ENCODE data around the gene COL13A1.

COL13A1 gene

DNA sequence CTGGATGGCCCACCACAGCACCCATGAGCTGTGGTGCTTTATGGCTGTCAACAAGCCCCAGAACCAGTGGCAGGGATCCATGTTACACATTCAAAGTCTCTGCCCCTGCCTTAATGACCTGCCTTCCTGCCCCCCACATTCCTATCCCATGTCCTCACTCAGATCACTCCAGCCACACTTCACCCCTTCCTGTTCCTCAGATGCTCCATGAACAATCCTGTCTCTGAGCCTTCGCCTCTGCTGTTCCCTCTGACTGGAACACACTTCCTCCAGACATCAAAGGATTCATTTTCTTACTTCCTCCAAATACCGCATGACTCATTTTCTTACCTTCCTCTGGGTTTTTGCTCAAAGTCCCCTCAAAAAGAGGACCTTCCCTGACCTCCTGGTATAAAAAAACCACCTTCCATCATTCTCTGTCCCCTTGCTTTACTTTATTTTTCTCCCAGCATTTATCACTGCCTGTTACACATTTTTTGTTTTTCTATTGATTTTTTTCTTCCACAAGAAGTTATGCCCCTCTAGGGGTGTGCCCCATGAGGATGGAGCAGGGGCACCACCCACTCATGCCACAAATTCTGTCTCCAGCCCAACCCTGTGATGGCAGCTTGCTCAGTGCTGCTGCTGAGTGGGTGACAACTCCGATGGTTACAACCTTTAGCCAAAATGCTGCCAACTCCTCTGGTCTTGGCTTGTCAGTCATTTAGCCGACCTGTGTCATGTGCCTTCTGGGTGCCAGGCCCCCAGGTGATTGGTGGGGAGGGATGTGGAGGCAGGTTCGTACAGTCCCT lies 18.2 kb downstream of the COL13A1 start:
- peak; percentile 59 for DNase-seq (ENCODE audit: low spot score)

DNA sequence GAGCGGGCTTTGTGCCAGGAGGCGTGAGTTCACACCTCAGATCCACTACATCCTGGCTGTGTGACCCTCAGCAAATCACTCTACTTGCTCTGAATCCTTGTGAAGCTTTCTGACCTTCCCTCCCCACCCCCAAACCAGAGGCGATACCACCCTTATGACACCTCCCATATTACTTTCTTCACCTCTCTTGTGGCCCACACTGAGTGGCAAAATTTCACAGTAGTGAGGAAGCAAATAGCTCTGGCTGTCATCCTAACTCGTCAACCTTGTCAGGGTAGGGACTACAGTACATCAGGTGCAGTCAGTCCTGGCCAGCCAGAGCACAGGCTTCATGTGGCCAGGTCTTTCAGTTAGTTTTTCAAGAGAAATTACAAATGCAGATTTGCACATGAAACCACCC lies 19.1 kb downstream of the COL13A1 start:
- no peak for DNase-seq (ENCODE audit: low spot score)

DNA sequence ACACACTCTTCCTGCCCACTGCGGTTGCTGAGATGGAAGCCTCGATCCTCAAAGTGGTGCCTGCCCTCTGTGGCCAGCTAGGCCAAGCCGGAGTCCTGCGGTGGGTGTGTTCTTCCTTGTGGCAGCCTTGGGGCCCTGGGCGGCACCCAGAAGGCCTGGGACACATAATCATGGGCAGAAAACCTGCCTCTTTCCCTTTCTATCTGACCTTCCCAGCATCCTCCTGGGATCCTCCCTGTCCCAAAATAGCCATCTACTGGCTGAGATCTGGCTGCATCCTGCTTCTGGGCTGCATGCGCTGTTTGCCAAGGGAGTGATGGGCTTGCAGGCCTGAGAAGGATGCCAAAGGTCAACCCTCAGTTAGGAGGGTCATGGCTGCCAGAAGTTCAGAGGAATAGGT lies 23.9 kb downstream of the COL13A1 start:
- no peak for DNase-seq (ENCODE audit: low spot score)

DNA sequence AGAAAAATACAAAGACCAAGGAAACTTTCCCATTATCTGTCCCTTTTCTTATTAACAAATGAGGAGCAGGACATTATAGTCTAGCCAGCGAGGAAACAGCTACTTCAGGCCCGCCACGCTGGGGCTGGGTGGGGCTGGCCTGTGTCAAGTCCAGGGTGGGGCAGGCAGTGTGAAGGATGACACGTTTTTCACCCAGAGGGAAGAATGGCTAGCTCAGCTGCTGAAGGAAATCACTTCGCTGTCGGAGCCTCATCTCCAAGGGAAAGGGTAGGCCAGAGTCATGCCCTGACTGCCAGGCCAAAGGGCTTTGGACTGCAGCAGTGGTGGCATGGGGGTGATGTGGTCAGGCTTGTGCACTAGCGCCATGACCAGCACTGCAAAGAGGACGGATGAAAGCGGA lies 24.4 kb downstream of the COL13A1 start:
- no peak for DNase-seq (ENCODE audit: low spot score)

DNA sequence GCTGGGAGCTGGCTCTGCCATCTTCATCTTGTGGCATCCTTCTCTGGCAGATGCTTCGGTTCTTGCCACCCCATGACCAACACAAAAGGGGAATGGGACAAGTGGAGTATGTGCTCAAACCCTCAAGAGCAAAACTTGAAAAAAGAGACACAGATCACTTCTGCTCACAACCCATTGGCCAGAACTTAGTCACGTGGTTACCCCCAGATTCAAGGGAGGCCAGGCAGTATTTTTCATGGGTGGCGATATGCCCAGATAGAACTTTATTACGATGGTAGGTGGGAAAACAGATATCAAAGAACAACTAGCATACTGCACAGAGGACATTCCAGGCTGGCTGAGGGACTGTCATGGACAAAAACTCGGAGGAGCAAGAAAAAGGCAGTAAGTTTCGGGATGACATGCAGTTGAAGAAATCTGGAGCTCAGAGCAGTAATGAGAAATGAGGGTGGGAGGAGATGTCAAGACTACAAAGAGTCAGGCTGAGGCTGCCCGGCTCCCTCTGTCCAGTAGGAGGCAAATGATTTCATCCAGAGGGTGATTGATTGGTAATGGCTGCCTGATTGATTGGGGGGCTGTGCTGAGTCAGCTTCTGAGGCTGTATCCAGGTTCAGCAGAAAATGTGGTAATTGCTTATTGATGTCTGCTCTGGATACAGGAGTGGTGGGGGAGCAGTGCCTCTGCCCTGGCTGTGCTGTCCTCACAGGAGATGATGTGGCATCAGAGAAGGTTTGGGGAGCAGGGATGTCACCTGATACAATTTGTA lies 25.3 kb downstream of the COL13A1 start:
- no peak for DNase-seq (ENCODE audit: low spot score)

DNA sequence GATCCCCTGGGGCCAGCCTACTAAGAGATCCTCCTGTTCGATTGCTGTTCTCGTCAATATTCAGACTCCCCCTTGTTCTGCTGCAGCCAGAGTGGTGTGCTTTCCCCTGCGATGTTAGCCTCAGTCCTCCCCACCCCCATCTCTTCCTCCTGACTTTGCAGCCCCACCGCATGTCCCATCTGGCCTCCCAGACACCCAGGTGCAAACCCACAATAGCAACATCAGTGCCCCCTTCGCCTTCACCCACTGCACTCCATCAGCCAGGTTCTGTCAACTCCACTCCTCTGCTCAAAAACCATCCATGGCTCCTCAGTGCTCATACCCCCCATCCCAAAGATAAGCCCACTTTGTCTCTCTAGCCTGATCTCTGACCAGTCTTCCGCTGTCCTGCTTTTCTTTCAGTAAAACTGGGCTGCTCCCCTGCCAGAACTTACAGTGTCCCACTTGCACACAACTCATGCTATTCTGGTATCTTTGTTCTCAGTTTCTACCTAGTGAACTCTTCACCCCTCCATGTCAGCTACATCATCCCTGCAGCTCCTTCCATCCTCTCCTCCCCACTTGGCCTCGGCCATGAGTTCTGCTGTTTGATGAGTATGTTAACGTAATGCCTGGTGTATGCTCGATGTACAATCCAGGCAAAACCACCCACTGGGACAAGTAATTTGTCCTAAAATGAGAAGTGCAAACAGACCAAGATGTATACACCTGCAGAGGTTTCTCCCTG lies 26.6 kb downstream of the COL13A1 start:
- no peak for DNase-seq (ENCODE audit: low spot score)

DNA sequence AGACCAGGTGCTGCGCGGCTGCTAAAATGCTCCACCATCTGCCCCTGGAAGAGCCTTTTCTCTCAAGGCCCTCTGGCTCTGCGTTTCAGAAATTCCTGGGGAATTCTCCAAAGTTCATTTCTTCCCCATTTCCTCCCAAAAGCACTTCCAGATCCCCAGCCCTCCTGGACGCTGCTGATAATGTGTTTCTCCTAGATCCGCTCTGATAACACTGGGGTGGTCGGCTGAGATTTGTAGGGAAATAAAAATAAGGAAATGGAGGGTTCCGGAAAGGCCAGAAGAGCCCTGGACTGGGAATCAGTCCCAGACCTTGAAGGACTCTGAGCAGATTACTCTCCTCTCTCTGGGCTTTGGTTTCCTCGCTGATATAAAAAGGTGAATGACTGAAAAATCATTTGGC lies 28.1 kb downstream of the COL13A1 start:
- no peak for DNase-seq (ENCODE audit: low spot score)

DNA sequence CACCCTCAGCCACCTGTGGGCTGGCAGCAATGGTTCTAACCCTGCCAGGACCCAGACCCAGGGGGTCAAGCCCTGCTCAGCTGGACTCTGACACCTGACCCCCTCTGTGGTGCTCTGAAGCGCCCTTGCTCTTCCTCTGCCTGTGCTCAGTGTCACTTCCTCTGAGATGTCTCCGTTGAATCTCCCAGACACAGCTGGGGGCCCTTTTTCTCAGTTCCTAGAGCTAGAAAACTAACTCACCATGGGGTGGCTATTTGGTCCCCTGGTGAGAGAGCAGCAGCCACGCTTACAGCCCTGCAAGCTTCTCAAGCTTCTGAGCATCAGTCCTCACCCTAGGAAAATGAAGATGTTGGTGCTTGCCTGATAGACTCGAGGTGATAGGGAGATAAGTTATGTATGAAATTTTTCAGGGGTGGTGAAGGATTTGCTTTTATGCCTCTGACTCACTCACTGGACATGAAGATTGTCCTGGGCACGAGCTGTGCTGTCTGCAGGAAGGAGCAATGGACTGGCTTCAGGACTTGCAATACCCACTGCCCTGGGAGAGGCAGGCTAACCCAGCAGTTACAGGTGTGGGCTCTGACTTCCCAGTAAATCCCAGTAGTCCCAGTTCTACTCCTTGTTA lies 29.6 kb downstream of the COL13A1 start:
- peak; percentile 54 for DNase-seq (ENCODE audit: low spot score)

DNA sequence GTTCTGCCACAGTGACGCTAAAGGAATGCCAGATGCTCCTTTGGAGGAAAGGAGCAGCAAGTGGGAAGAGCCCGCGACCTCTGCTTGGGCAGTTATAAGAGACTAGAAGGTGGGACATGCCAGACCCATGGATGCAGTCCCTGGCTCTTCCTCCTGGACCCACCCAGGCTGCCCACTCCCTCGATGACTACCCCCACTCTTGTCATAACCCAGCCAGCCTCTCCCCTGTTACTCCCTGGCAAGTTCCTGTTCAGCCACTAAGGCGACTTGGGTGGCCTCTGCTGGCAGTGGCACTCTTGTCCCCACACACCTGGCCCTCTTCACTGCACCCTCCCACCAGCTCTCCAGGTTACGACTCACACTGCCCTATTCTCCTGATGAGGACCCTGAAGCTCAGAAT lies 33.5 kb downstream of the COL13A1 start:
- no peak for DNase-seq (ENCODE audit: low spot score)

DNA sequence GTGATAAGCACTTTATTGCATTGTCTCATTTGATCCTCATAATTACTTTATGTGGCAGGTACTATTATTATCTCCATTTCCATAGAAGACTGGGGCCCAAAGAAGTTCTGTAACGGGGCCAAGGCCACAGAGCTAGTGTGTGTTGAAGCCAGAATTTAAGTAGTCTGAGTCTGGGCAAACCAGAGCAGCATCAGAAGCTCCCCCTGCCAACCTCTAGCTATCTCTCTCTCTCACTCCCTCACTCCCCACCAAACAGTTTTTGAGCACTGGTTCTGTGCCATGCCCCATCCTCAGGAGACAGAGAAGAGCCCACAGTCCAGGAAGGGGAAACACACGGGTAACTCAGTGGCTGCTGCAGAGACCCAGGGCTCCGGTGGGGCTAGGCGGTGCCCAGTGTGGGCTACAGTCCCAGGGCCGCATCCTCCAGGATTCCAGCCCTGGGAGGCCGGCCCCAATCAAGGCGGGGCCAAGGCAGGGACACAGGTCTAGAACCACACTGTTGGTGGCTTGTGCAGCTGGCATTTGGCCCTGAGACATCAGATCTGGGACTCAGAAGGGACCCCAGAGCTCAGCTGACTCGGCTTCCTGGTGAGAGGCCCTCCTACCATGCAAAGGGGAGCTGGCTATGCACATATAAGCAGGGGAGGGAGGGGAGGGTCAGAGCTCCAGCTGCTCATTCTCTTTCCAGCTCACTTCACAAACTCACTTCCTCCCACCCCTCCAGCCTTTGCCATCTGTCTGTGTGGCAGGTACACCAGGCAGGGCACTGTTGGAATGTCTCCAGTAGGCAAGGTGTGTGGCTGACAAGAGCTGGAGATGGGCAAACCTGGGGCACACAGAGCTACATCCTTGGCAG lies 34.4 kb downstream of the COL13A1 start:
- no peak for DNase-seq (ENCODE audit: low spot score)

DNA sequence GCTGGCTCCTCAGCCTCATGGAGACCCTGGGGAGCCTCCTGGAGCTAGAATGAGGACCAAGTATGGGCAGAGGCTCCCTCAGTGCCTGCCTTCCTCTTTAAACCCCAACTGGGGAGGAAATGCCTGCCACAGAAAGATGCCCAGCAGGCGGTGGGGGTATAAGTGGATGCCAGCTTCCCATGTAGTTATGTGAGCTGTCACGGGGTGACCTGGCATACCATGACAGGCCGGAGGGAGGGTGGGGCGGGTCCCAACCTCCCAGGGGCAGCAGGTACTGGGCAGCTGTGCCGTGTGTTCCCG lies 35.0 kb downstream of the COL13A1 start:
- DNase-seq (ENCODE audit: low spot score): no peak

DNA sequence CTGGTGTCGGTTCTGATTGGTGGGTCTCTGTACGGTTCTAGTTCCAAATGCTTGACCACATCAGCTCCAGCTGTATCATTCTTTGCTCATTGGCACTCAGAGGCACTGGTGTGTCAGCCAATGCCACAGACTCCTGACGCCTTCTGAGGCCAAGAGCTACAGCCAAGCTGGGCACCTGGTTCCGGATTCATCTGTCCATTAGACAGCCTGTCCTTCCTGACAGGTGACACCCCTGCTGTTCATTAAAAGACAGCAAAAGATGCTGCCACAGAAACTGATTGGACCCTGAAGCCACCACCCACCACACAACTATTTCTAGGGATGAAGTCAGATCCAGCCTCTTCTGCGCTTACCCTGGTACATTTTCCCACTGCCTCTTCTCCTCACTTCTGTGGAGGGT lies 35.6 kb downstream of the COL13A1 start:
- DNase-seq (ENCODE audit: low spot score): no peak

DNA sequence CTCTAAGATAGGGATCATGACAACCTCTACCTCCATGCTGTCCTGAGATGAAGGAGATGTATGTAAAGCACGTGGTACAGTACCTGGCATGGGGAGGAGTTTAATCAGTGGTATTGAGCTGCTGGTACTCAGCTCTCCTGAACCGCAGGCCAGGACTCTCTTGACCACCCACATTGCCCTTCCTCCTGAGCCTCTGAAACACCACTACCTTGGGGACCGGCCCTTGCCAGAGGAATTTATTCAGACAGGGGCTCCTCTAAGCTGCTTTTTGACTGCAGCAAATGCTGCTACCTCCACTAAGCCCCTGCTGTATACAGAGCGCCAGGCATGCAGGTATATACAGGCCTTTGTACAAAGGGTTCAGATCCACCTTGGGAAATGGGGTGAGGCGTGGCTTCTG lies 36.7 kb downstream of the COL13A1 start:
- no peak for DNase-seq (ENCODE audit: low spot score)

DNA sequence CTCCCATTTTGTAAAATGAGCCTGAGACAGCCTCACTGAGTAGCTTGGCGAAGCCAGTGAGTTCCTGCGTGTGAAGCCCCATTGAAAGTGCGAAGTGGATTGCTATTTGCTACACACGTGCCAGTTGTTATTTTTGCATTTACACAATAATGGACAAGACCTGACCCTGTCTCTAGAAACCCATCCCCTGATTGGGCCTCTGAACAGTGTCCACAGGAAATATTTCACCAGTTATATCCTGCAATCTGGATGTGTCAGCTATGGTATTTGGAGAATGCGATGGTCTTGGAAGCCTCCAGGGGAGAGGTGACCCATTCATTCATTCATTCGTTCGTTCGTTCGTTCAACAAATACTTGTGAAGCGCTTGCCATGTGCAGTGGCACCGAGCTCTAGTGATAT lies 37.1 kb downstream of the COL13A1 start:
- DNase-seq (ENCODE audit: low spot score): peak; percentile 32

DNA sequence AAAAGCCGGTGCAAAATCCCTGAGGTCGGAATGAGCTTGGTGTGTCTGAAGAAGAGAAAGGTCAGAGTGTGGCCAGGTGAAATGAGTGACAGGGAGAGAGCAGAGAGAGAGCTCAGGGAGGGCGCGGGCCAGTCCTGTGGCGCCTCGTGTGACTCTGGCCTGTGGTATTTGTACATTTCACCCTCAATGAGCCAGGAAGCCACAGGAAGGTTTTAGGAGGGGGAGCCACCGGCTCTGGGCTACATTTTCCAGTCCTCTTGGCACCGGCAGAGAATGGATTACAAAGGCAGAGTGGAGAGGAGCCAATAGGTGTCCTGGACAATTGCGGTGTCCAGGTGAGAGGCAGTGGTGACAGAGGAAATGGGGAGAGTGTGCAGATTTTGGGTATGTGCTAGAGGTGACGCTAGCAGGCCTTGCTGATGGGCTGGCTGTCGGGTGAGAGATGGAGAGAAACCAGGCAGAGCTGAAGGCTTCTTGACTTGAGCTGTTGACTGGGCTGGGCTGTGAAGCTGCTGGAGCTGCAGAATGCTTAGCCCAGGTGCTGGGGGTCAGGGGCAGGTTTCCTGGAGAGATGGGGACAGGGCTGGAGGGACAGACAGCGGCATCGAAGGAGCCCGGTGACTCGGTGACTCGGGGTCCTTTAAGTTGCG lies 38.1 kb downstream of the COL13A1 start:
- DNase-seq (ENCODE audit: low spot score): no peak

DNA sequence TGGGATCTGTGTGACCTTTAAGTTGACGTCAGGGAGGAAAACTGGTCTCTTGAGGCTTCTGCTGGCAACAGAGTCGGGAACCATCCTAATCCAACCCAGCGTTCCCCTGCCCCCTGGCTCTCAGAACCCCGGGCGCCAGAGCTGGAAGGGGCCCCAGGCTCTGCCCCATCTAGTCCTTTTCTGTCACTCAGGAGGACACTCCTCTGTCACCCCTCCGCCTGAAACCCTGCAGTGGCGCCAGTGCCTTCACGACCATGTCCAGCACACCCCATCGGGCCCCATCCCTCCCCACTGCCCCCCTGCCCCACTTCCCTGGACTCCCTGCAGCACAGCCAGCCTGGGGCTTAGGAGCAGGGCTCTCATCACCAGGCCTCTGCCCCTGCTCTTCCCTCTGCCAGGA lies 39.1 kb downstream of the COL13A1 start:
- DNase-seq (ENCODE audit: low spot score): no peak

DNA sequence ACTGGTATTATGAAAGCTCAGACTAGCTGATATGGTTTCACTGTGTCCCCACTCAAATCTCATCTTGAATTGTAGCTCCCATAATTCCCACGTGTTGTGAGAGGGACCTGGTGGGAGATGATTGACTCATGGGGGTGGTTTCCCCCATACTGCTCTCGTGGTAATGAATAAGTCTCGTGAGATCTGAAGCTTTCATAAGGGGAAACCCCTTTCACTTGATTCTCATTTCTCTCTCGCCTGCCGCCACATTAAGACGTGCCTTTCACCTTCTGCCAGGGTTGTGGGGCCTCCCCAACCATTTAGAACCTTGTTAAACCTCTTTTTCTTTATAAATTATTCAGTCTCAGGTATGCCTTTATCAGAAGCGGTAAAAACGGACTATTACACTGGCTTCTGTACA lies 40.3 kb downstream of the COL13A1 start:
- DNase-seq (ENCODE audit: low spot score): no peak

DNA sequence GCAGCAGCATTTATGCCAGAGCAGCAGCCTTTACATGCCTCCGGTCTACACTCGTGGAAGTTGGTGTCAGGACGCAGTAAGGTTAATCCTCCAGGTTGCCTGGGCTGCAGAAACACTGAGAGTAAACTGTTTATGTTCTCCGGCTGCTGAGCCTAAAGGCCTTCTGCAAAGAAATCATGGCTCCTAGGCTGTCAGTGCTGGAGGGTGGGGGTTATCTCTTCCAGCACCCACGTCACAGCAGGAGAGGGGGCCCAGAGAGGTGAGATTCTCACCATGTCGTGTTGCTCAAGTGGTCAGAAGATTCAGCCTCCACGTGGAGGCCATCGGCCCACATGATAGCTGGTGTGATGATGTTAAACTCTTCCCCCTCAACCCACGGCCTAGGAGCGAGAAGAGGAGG lies 41.2 kb downstream of the COL13A1 start:
- DNase-seq (ENCODE audit: low spot score): no peak

DNA sequence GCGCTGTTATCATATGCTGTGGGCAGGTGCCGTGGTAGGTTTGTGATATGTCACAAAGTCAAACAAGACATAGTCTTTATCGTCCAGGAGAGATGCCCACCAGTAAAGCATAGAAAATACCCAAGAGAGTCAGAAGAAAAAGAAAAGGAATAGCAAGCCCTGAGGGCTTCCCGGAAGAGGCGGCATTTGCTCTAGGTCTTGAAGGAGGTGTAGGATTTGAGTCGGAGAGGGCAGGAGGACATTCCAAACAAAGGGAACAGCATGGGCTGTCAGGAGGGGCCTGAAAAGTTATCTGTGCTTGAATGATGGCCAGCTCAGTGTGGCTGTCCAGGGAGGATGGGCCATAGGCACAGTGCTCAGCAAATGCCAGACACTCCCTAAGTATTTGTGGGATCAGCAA lies 42.2 kb downstream of the COL13A1 start:
- DNase-seq (ENCODE audit: low spot score): no peak

DNA sequence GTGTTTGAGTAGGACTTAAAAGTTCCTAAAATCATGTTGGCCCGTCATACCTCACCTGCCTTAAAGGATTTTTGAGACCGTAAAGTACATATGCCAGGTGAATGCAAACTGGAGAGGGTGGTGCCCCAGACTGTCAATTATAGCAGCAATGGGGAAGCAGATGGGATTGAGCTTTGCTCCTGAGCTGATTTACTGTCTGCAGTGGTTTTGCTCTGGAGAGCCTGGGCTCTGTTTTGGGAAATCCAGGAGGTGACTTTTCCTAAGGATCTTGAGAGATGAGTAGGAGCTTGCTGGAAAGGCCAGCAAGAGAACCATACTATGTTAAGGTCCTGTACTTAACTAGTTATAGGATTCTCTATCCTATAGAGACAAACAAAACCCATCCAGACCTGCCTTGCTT lies 43.0 kb downstream of the COL13A1 start:
- DNase-seq (ENCODE audit: low spot score): no peak

DNA sequence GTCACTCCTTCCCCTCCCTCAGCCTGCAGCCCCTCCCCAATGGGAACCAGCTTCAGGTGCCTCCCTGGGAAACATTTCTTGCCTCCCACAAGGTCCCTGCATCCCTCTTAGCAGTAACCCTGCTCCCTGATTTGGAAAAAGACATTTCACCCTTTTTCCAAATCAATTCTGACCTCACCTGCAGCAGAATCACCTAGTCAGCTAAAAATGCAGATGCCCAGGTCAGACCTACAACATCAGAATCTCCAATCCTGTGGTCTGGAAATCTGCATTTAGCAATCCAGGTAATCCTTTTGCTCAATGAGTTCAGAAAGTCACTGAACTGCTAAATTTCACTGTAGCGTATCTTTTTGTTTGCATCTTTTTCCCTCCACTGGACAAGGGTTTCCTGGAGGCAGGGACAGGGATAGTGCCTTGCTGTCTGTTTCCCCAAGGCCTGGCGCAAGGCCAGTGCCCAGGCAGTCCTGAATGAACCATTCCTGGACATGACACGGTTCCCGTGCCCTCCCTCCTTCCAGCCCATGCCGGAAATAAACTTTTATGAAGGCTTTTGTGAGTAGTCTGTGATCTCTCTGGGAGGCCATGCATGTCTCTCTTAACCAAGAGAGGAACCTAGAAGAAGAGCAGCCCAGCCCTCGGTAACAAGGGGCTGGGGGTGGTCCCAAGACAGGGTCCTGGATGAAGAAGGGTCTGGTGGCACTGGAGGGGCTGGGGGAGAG lies 44.0 kb downstream of the COL13A1 start:
- DNase-seq (ENCODE audit: low spot score): peak; percentile 74

Measured in AG08395 (cell line).